Measurements from ENCODE around the gene SNRNP35.
"Not testable (repeated sequence)": the region's sequence is repeated elsewhere in the genome, so short reads cannot be mapped to it uniquely, and the experiment has no call there.

- TF ChIP-seq, protein P1, sequence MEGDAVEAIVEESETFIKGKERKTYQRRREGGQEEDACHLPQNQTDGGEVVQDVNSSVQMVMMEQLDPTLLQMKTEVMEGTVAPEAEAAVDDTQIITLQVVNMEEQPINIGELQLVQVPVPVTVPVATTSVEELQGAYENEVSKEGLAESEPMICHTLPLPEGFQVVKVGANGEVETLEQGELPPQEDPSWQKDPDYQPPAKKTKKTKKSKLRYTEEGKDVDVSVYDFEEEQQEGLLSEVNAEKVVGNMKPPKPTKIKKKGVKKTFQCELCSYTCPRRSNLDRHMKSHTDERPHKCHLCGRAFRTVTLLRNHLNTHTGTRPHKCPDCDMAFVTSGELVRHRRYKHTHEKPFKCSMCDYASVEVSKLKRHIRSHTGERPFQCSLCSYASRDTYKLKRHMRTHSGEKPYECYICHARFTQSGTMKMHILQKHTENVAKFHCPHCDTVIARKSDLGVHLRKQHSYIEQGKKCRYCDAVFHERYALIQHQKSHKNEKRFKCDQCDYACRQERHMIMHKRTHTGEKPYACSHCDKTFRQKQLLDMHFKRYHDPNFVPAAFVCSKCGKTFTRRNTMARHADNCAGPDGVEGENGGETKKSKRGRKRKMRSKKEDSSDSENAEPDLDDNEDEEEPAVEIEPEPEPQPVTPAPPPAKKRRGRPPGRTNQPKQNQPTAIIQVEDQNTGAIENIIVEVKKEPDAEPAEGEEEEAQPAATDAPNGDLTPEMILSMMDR (IDR thresholded peaks at IDR 0.05; ENCODE audit: poor library complexity), result not testable (repeated sequence)
- not testable (repeated sequence) for TF ChIP-seq EZH2 (IDR thresholded peaks at IDR 0.05; ENCODE audit: borderline replicate concordance)
These were observed 23.3 kb downstream of the SNRNP35 start for GRCh38 chr12:123481251-123481650.
